K562 (cell line): ENCODE results near the gene NEUROG1. TPM values are rescaled to one million over a fixed set of nuclear protein-coding genes. Genes with fewer than 3 reads are reported as not detected.

Experiments used
- ATAC-seq: fragments of 200-7000 bp; cut with Tn5 transposase; 3 replicates; pipeline ENCODE4 v1.9.1; 2020; ENCODE audit warnings: moderate library complexity
- BruUV-seq: library from RNA; stranded (reverse); fragments of 400-500 nt; replicated peaks from 2 replicates; lab custom pipeline; 2021; lab: Mats Ljungman, UMichigan
- CTCF ChIA-PET: fragments of 300-600 bp; formaldehyde crosslinking; extraction: SDS; loops from one replicate; lab custom pipeline; 2021; ENCODE audit warnings: low intra/inter-chr PET ratio; lab: Yijun Ruan, JAX
- POLR2A ChIA-PET: fragments of 300-600, 350-650 bp; sonication (Branson Sonifier 250); formaldehyde crosslinking; extraction: SDS; loops from one replicate; lab custom pipeline; 2021; ENCODE audit warnings: antibody characterized with exemption, inconsistent platforms; lab: Yijun Ruan, JAX
- DNase-seq, 4 experiments: peaks; one replicate each; pipeline versions ENCODE4 v3.0.0 to v3.0.0-alpha.2; 2011 to 2018; ENCODE audit warnings: low spot score in 3 of 4, mixed read lengths in 3 of 4; ENCODE audit errors: extremely low read depth in 1 of 4
- FAIRE-seq: peaks from 2 replicates; lab custom pipeline; 2011; peaks lifted over from hg19 to GRCh38; lab: Jason Lieb, UNC
- H2AFZ ChIP-seq: 2 replicates; pipeline ENCODE4 v1.6.0; 2011; ENCODE audit warnings: low read depth, low read length, control low read depth, inconsistent platforms
- H3K27ac ChIP-seq: fragments of 200-600 bp; 3 replicates; pipeline ENCODE4 v1.8.0; 2011; ENCODE audit warnings: low read depth, mild to moderate bottlenecking, control low read depth, inconsistent platforms, low read length, moderate library complexity, mixed read lengths; ENCODE audit errors: extremely low read depth
- H3K27me3 ChIP-seq, 2 experiments: fragments of 300-600 bp in 1 of 2; 2 replicates in 1 of 2; 3 replicates in 1 of 2; pipeline versions ENCODE4 v1.6.0 to v1.8.0; 2011; ENCODE audit warnings: inconsistent platforms in 2 of 2, low read length in 2 of 2, mild to moderate bottlenecking in 1 of 2, mixed read lengths in 1 of 2, moderate library complexity in 1 of 2; ENCODE audit not compliant: control insufficient read depth in 2 of 2, insufficient read depth in 2 of 2
- H3K36me3 ChIP-seq: fragments of 300-600 bp; 3 replicates; pipeline ENCODE4 v1.8.0; 2011; ENCODE audit warnings: mild to moderate bottlenecking, low read length, inconsistent platforms; ENCODE audit not compliant: control insufficient read depth, insufficient read depth
- H3K4me1 ChIP-seq, 2 experiments: fragments of 200-600 bp in 1 of 2; replicated peaks in 1 of 2; 2 replicates in 1 of 2; 3 replicates in 1 of 2; pipeline versions ENCODE4 v1.5.1 to v1.8.0; 2011; ENCODE audit warnings: inconsistent platforms in 2 of 2, low read length in 2 of 2, mild to moderate bottlenecking in 1 of 2, mixed read lengths in 1 of 2, moderate library complexity in 1 of 2; ENCODE audit not compliant: control insufficient read depth in 2 of 2, insufficient read depth in 2 of 2
- H3K4me2 ChIP-seq: 2 replicates; pipeline ENCODE4 v1.6.1; 2011; ENCODE audit warnings: low read length, control low read depth, inconsistent platforms, mixed read lengths; ENCODE audit not compliant: insufficient read depth
- H3K4me3 ChIP-seq: fragments of 200-600 bp; sonication (generic), shearing (Covaris generic); 2 replicates; pipeline ENCODE4 v1.5.1; 2016; ENCODE audit warnings: control low read depth, inconsistent platforms
- H3K79me2 ChIP-seq: fragments of 200-600 bp; 3 replicates; pipeline ENCODE4 v1.8.0; 2011; ENCODE audit warnings: low read length, inconsistent platforms; ENCODE audit not compliant: control insufficient read depth, insufficient read depth
- H3K9ac ChIP-seq, 2 experiments: 2 replicates each; pipeline versions ENCODE4 v1.6.0 to v1.6.1; 2011; ENCODE audit warnings: low read depth in 2 of 2, low read length in 2 of 2, control low read depth in 1 of 2, inconsistent platforms in 1 of 2, mild to moderate bottlenecking in 1 of 2, mixed read lengths in 1 of 2; ENCODE audit not compliant: insufficient read depth in 1 of 2
- H3K9me1 ChIP-seq: one replicate; pipeline ENCODE4 v1.6.0; 2011; ENCODE audit warnings: inconsistent platforms, mild to moderate bottlenecking, low read length, moderate library complexity; ENCODE audit not compliant: control insufficient read depth, insufficient read depth
- H3K9me3 ChIP-seq: replicated peaks from 2 replicates; pipeline ENCODE4 v1.5.1; 2011; ENCODE audit warnings: low read depth, low read length, inconsistent platforms; ENCODE audit not compliant: control insufficient read depth, insufficient read depth
- H4K20me1 ChIP-seq: replicated peaks from 2 replicates; pipeline ENCODE4 v1.6.1; 2011; ENCODE audit warnings: low read length, inconsistent platforms, mixed read lengths; ENCODE audit not compliant: control insufficient read depth, insufficient read depth
- CBX3 ChIP-seq, 2 experiments: IDR thresholded peaks; 1 replicate in 1 of 2; 2 replicates in 1 of 2; pipeline ENCODE4 v1.6.1; 2012; ENCODE audit warnings: inconsistent platforms in 2 of 2, low read length in 2 of 2, borderline replicate concordance in 1 of 2, control low read depth in 1 of 2
- ELF4 ChIP-seq: fragments of 450-650 bp; formaldehyde crosslinking; IDR thresholded peaks from 2 replicates; pipeline ENCODE4 v1.4.0; 2022; ENCODE audit warnings: missing genetic modification characterization
- GTF2E2 ChIP-seq: fragments of 200-800 bp; sonication (Bioruptor generic); IDR thresholded peaks from 2 replicates; pipeline ENCODE4 v1.6.1; 2016; ENCODE audit warnings: missing genetic modification characterization, missing compliant biosample characterization
- NELFE ChIP-seq: IDR thresholded peaks from 2 replicates; pipeline ENCODE4 v1.6.1; 2011; ENCODE audit warnings: mild to moderate bottlenecking; ENCODE audit not compliant: insufficient read depth, insufficient read length
- PHTF2 ChIP-seq: fragments of 250-450 bp; sonication (Bioruptor Pico); IDR thresholded peaks from 2 replicates; pipeline ENCODE4 v1.5.0; 2021; ENCODE audit warnings: mild to moderate bottlenecking
- SRF ChIP-seq, 2 experiments: fragments of 250-450, 450-650 bp in 1 of 2; sonication (Bioruptor Pico) in 1 of 2; sonication (generic) in 1 of 2; formaldehyde crosslinking; IDR thresholded peaks; 2 replicates each; pipeline versions ENCODE4 v1.5.0 to v1.5.1; 2020 to 2022; ENCODE audit warnings: mild to moderate bottlenecking in 1 of 2, missing genetic modification reagents in 1 of 2
- TAF15 ChIP-seq: fragments of 200-400 bp; formaldehyde crosslinking; IDR thresholded peaks from 2 replicates; pipeline ENCODE4 v1.6.1; 2017; ENCODE audit warnings: mild to moderate bottlenecking, low read depth, low read length, moderate library complexity
- ZBTB33 ChIP-seq: sonication (generic); formaldehyde crosslinking; IDR thresholded peaks from 2 replicates; pipeline ENCODE4 v1.8.1; 2023; ENCODE audit warnings: mild to moderate bottlenecking, missing genetic modification reagents
- ZNF444 ChIP-seq: fragments of 250-450 bp; sonication (Bioruptor Pico); IDR thresholded peaks from 2 replicates; pipeline ENCODE4 v1.4.0; 2020; ENCODE audit warnings: mild to moderate bottlenecking, moderate library complexity
- ZNF778 ChIP-seq: fragments of 450-650 bp; formaldehyde crosslinking; IDR thresholded peaks from 2 replicates; pipeline ENCODE4 v1.4.0; 2020; ENCODE audit warnings: mild to moderate bottlenecking, moderate library complexity
- WGBS: fragments of 100-300 bp; shearing (Covaris generic); methylation state at CpG from one replicate; pipeline ENCODE4 v1.1.6; 2016; ENCODE audit warnings: low coverage, mixed read lengths; ENCODE audit not compliant: insufficient coverage; ENCODE audit errors: missing lambda C conversion rate; 5-methylcytosine and 5-hydroxymethylcytosine counted together
- in situ Hi-C: fragments of 300-500 bp; cut with MboI; formaldehyde crosslinking; loops from 4 replicates; pipeline ENCODE4 v1.15.0; 2018; ENCODE audit warnings: inconsistent platforms, mixed read lengths
- intact Hi-C: fragments of 100-400 bp; cut with micrococcal nuclease; formaldehyde crosslinking; loops from 2 replicates; pipeline ENCODE4 v1.14.2; 2022
- polyA plus RNA-seq, 8 experiments: library from polyadenylated mRNA; depleted of rRNA in 4 of 8; stranded (reverse) in 5 of 8; unstranded in 3 of 8; fragments of >200 nt; fragmentation: Nextera tagmentation in 2 of 8; fragmentation: Illumina TruSeq in 1 of 8; extraction: Ambion mirVana in 2 of 8; extraction: Trizol in 1 of 8; gene quantifications; 2 replicates each; pipeline versions ENCODE4 v1.2.1 to v1.2.3, GENCODE V29; 2011 to 2014; ENCODE audit warnings: inconsistent platforms in 1 of 8, missing spikeins in 1 of 8
- total RNA-seq, 7 experiments: library from RNA; depleted of rRNA in 6 of 7; stranded (reverse); fragments of >200 nt in 6 of 7; fragmentation: Illumina TruSeq in 2 of 7; extraction: Trizol in 2 of 7; gene quantifications; 2 replicates each; pipeline versions ENCODE4 v1.2.1 to v1.2.3, GENCODE V29; 2011 to 2021; ENCODE audit warnings: low replicate concordance in 1 of 7

NEUROG1 gene
- total and polyA plus RNA-seq, 9 of the 15 experiments (the other 6 are each of a cell fraction or from before 2014, with no cell fraction given), result not detected

GRCh38 chr5:135570453-135570764 lies 34.6 kb upstream of the NEUROG1 start:
- in situ Hi-C loops (no loop called here), intact Hi-C loops (no loop called here)
- Histone ChIP-seq H2AFZ (no peak overlapping the region), H3K27ac (no peak overlapping the region), H3K36me3 (no peaks in the 10 kb centered on the region), H3K9me1 (no peaks in the 10 kb centered on the region), H3K27me3 (peaks cover 2 to 17% of the 10 kb centered on the region in 2 experiments; a peak in 3 of 5 replicates), H3K4me3 (no peak overlapping the region), H3K79me2 (no peaks in the 10 kb centered on the region), H4K20me1 (0 out of 2 replicates have a peak, but pooled peaks cover 3% of the 10 kb centered on the region), H3K4me1 (peaks cover 7 to 8% of the 10 kb centered on the region in 2 experiments), H3K4me2 (no peak overlapping the region), H3K9me3 (no peaks in the 10 kb centered on the region), H3K9ac (no peak overlapping the region)
- 0% methylated on average over 3 of the region's 3 CpGs for whole genome bisulfite sequencing
- TF ChIP-seq ELF4 (CRISPR knock-in tag), result no peak
- TF ChIP-seq GTF2E2 (tag), result no peak
- TF ChIP-seq ZBTB33 (CRISPR knock-in tag), result no peak
- TF ChIP-seq TAF15, result no peak
- TF ChIP-seq ZNF444 (CRISPR knock-in tag), result no peak
- no peak for TF ChIP-seq SRF (CRISPR knock-in tag; IDR thresholded peaks at IDR 0.05)
- no peak for TF ChIP-seq PHTF2
- no peak for TF ChIP-seq NELFE
- TF ChIP-seq ZNF778 (CRISPR knock-in tag), result no peak
- TF ChIP-seq CBX3 (IDR thresholded peaks at IDR 0.05; ENCODE audit: borderline replicate concordance in 1 of 2, low read length in 2 of 2), result no peak
- DNase-seq, result no peak
- no TSS peak for BruUV-seq
- ChIA-PET CTCF (interaction anchor here (0.8 to 1.2 kb wide), 3 partner anchors 10 to 108 kb away, joined by 3 to 4 read pairs (median 3); no protein-coding TSS in a partner anchor), POLR2A (interaction anchor here (1.1 kb wide), 1 partner anchor 10 kb away, joined by 3 read pairs; no protein-coding TSS in a partner anchor)
- ATAC-seq, result no peak
- FAIRE-seq, result no peak
